ENCODE measurements around the gene RHOH.

DNA sequence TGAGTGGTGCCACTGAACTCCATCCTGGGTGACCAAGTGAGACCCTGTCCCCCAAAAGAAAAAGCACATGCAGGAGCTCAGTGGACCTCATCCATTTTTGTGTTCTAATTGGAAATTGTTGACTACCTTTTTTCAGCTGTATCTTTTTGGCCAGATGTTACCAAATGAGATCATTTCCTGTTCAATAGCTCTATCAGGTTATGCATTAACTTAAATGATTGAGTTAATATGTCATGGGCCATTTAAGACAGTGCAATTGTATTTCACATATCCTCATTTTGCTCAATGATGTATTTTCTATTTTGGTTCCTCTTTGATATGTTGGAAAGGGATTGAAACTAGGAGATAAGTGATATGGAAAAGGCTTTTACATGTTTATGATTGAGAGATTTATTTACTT is 26.2 kb upstream of the RHOH start:
- TF ChIP-seq EZH2 (IDR thresholded peaks at IDR 0.05; ENCODE audit: borderline replicate concordance, low read length) (no peak), CTCF (conservative IDR thresholded peaks at IDR 0.05 in 1 of 2, IDR thresholded peaks at IDR 0.05 in 1 of 2; ENCODE audit: extremely low read depth in 1 of 2, insufficient read depth in 1 of 2, low read depth in 1 of 2, low read length in 2 of 2) (no peak)
